ENCODE results near the gene GALNTL6.

DNA sequence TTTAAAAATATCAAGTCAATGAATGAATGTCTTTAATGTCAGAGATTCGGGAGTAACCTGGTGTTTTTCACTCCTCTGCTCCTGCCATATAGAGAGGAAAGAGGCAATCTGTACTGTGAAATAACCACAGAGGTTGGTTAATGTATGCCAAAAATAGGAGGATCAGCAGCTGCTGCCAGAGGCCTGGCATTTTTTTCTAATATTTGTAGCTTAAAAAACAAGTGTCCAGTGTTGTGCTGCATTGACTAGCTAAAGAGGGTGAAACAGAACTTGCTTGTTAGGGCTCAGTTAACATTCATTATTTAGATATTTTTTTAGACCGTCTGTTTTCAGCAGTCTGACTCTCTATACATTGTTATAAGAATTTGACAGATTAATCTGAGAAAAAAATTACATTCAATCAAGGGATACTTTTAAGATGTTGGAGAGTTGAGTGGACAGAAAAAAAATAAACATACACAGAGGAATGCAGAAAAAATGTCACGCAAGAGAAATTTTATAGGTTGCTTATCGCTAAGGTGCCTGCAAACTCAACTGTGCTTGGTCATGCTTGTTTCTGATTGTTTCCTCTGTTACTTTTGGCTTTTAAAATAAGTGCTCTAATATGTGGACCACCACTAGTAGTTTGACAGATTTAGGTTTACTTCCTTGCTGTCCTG lies 963.1 kb downstream of the GALNTL6 start:
- TF ChIP-seq, protein P1, sequence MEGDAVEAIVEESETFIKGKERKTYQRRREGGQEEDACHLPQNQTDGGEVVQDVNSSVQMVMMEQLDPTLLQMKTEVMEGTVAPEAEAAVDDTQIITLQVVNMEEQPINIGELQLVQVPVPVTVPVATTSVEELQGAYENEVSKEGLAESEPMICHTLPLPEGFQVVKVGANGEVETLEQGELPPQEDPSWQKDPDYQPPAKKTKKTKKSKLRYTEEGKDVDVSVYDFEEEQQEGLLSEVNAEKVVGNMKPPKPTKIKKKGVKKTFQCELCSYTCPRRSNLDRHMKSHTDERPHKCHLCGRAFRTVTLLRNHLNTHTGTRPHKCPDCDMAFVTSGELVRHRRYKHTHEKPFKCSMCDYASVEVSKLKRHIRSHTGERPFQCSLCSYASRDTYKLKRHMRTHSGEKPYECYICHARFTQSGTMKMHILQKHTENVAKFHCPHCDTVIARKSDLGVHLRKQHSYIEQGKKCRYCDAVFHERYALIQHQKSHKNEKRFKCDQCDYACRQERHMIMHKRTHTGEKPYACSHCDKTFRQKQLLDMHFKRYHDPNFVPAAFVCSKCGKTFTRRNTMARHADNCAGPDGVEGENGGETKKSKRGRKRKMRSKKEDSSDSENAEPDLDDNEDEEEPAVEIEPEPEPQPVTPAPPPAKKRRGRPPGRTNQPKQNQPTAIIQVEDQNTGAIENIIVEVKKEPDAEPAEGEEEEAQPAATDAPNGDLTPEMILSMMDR (IDR thresholded peaks at IDR 0.05), result no peak
- no peak for TF ChIP-seq POLR2A (IDR thresholded peaks at IDR 0.05)

Measured in lower leg skin (tissue), 3 donors.